ENCODE measurements around the gene JUN.

GRCh38 chr1:58741678-58742553 lies 41.9 kb downstream of the JUN start:
- TF ChIP-seq, protein P1, sequence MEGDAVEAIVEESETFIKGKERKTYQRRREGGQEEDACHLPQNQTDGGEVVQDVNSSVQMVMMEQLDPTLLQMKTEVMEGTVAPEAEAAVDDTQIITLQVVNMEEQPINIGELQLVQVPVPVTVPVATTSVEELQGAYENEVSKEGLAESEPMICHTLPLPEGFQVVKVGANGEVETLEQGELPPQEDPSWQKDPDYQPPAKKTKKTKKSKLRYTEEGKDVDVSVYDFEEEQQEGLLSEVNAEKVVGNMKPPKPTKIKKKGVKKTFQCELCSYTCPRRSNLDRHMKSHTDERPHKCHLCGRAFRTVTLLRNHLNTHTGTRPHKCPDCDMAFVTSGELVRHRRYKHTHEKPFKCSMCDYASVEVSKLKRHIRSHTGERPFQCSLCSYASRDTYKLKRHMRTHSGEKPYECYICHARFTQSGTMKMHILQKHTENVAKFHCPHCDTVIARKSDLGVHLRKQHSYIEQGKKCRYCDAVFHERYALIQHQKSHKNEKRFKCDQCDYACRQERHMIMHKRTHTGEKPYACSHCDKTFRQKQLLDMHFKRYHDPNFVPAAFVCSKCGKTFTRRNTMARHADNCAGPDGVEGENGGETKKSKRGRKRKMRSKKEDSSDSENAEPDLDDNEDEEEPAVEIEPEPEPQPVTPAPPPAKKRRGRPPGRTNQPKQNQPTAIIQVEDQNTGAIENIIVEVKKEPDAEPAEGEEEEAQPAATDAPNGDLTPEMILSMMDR (IDR thresholded peaks at IDR 0.05), result no peak
- TF ChIP-seq POLR2A (IDR thresholded peaks at IDR 0.05), result no peak
